GM23338 (cell line): ENCODE results near the gene PDF.

ENCODE experiments used
- CREB1 ChIP-seq: fragments of 250-450 bp; sonication (Bioruptor Pico); IDR thresholded peaks from 2 replicates; pipeline ENCODE4 v1.5.0; 2020; ENCODE audit warnings: low read depth, mild to moderate bottlenecking, moderate library complexity
- EZH2 ChIP-seq: fragments of 200-600 bp; sonication (generic); IDR thresholded peaks from one replicate; pipeline ENCODE4 v1.8.0; 2017; ENCODE audit warnings: antibody characterized with exemption, mild to moderate bottlenecking, low read depth; ENCODE audit not compliant: unreplicated experiment
- EZH2phosphoT487 ChIP-seq: fragments of 200-600 bp; sonication (generic); IDR thresholded peaks from one replicate; pipeline ENCODE4 v1.8.1; 2018; ENCODE audit warnings: antibody characterized with exemption; ENCODE audit not compliant: unreplicated experiment
- JUNB ChIP-seq: IDR thresholded peaks from one replicate; pipeline ENCODE4 v1.6.1; 2016; ENCODE audit warnings: antibody characterized with exemption; ENCODE audit not compliant: unreplicated experiment
- NANOG ChIP-seq: IDR thresholded peaks from 2 replicates; pipeline ENCODE4 v1.6.1; 2016; ENCODE audit warnings: antibody characterized with exemption, borderline replicate concordance
- POLR2AphosphoS5 ChIP-seq: IDR thresholded peaks from 2 replicates; pipeline ENCODE4 v1.6.1; 2016; ENCODE audit warnings: antibody characterized with exemption, low read depth
- STAT1 ChIP-seq: IDR thresholded peaks from one replicate; pipeline ENCODE4 v1.6.1; 2016; ENCODE audit warnings: antibody characterized with exemption; ENCODE audit not compliant: unreplicated experiment
- ZNF114 ChIP-seq: fragments of 250-450 bp; sonication (Bioruptor Pico); IDR thresholded peaks from 2 replicates; pipeline ENCODE4 v1.5.0; 2020; ENCODE audit warnings: mild to moderate bottlenecking, moderate library complexity
- TF ChIP-seq, protein P1 (sequence below): IDR thresholded peaks from one replicate; pipeline ENCODE4 v1.6.1; 2018; ENCODE audit warnings: antibody characterized with exemption; ENCODE audit not compliant: unreplicated experiment
- TF ChIP-seq, protein P2 (sequence below), 2 experiments: fragments of 200-600 bp in 1 of 2; sonication (generic) in 1 of 2; conservative IDR thresholded peaks; 2 replicates each; pipeline versions ENCODE4 v1.5.1 to v1.6.1; 2016 to 2017; ENCODE audit warnings: antibody characterized with exemption in 2 of 2, low read depth in 2 of 2, mild to moderate bottlenecking in 2 of 2, moderate library complexity in 1 of 2
- TF ChIP-seq, protein P3 (sequence below): fragments of 250-450 bp; sonication (Bioruptor Pico); IDR thresholded peaks from 2 replicates; pipeline ENCODE4 v1.5.0; 2020; ENCODE audit warnings: mild to moderate bottlenecking, moderate library complexity
- TF ChIP-seq, protein P4 (sequence below): IDR thresholded peaks from 2 replicates; pipeline ENCODE4 v1.6.1; 2016; ENCODE audit warnings: antibody characterized with exemption

DNA sequence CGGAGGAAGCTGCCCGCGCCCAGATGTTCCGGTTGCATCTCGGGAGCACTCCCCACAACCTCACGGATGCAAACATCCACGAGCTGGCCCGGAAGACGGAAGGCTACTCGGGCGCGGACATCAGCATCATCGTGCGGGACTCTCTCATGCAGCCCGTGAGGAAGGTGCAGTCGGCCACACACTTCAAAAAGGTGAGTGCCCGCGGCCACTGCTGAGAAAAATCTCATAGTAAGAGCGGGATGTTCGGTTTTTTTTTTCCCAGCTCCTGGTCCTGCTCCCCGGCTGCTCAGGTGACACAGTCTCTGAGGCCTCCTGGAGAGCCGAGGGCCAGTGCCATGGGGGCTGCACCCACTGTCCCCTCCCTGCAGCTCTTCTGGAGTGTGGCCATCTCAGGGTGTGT is 9.3 kb downstream of the PDF start:
- TF ChIP-seq POLR2AphosphoS5 (no peak), EZH2 (no peak), CREB1 (CRISPR knock-in tag) (no peak), EZH2phosphoT487 (no peak), JUNB (no peak), ZNF114 (CRISPR knock-in tag) (no peak), NANOG (no peak), STAT1 (no peak)
- TF ChIP-seq, protein P1, sequence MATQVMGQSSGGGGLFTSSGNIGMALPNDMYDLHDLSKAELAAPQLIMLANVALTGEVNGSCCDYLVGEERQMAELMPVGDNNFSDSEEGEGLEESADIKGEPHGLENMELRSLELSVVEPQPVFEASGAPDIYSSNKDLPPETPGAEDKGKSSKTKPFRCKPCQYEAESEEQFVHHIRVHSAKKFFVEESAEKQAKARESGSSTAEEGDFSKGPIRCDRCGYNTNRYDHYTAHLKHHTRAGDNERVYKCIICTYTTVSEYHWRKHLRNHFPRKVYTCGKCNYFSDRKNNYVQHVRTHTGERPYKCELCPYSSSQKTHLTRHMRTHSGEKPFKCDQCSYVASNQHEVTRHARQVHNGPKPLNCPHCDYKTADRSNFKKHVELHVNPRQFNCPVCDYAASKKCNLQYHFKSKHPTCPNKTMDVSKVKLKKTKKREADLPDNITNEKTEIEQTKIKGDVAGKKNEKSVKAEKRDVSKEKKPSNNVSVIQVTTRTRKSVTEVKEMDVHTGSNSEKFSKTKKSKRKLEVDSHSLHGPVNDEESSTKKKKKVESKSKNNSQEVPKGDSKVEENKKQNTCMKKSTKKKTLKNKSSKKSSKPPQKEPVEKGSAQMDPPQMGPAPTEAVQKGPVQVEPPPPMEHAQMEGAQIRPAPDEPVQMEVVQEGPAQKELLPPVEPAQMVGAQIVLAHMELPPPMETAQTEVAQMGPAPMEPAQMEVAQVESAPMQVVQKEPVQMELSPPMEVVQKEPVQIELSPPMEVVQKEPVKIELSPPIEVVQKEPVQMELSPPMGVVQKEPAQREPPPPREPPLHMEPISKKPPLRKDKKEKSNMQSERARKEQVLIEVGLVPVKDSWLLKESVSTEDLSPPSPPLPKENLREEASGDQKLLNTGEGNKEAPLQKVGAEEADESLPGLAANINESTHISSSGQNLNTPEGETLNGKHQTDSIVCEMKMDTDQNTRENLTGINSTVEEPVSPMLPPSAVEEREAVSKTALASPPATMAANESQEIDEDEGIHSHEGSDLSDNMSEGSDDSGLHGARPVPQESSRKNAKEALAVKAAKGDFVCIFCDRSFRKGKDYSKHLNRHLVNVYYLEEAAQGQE = no peak
- TF ChIP-seq, protein P2, sequence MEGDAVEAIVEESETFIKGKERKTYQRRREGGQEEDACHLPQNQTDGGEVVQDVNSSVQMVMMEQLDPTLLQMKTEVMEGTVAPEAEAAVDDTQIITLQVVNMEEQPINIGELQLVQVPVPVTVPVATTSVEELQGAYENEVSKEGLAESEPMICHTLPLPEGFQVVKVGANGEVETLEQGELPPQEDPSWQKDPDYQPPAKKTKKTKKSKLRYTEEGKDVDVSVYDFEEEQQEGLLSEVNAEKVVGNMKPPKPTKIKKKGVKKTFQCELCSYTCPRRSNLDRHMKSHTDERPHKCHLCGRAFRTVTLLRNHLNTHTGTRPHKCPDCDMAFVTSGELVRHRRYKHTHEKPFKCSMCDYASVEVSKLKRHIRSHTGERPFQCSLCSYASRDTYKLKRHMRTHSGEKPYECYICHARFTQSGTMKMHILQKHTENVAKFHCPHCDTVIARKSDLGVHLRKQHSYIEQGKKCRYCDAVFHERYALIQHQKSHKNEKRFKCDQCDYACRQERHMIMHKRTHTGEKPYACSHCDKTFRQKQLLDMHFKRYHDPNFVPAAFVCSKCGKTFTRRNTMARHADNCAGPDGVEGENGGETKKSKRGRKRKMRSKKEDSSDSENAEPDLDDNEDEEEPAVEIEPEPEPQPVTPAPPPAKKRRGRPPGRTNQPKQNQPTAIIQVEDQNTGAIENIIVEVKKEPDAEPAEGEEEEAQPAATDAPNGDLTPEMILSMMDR (conservative IDR thresholded peaks at IDR 0.05; ENCODE audit: low read depth in 2 of 2) = no peak
- TF ChIP-seq, protein P3, sequence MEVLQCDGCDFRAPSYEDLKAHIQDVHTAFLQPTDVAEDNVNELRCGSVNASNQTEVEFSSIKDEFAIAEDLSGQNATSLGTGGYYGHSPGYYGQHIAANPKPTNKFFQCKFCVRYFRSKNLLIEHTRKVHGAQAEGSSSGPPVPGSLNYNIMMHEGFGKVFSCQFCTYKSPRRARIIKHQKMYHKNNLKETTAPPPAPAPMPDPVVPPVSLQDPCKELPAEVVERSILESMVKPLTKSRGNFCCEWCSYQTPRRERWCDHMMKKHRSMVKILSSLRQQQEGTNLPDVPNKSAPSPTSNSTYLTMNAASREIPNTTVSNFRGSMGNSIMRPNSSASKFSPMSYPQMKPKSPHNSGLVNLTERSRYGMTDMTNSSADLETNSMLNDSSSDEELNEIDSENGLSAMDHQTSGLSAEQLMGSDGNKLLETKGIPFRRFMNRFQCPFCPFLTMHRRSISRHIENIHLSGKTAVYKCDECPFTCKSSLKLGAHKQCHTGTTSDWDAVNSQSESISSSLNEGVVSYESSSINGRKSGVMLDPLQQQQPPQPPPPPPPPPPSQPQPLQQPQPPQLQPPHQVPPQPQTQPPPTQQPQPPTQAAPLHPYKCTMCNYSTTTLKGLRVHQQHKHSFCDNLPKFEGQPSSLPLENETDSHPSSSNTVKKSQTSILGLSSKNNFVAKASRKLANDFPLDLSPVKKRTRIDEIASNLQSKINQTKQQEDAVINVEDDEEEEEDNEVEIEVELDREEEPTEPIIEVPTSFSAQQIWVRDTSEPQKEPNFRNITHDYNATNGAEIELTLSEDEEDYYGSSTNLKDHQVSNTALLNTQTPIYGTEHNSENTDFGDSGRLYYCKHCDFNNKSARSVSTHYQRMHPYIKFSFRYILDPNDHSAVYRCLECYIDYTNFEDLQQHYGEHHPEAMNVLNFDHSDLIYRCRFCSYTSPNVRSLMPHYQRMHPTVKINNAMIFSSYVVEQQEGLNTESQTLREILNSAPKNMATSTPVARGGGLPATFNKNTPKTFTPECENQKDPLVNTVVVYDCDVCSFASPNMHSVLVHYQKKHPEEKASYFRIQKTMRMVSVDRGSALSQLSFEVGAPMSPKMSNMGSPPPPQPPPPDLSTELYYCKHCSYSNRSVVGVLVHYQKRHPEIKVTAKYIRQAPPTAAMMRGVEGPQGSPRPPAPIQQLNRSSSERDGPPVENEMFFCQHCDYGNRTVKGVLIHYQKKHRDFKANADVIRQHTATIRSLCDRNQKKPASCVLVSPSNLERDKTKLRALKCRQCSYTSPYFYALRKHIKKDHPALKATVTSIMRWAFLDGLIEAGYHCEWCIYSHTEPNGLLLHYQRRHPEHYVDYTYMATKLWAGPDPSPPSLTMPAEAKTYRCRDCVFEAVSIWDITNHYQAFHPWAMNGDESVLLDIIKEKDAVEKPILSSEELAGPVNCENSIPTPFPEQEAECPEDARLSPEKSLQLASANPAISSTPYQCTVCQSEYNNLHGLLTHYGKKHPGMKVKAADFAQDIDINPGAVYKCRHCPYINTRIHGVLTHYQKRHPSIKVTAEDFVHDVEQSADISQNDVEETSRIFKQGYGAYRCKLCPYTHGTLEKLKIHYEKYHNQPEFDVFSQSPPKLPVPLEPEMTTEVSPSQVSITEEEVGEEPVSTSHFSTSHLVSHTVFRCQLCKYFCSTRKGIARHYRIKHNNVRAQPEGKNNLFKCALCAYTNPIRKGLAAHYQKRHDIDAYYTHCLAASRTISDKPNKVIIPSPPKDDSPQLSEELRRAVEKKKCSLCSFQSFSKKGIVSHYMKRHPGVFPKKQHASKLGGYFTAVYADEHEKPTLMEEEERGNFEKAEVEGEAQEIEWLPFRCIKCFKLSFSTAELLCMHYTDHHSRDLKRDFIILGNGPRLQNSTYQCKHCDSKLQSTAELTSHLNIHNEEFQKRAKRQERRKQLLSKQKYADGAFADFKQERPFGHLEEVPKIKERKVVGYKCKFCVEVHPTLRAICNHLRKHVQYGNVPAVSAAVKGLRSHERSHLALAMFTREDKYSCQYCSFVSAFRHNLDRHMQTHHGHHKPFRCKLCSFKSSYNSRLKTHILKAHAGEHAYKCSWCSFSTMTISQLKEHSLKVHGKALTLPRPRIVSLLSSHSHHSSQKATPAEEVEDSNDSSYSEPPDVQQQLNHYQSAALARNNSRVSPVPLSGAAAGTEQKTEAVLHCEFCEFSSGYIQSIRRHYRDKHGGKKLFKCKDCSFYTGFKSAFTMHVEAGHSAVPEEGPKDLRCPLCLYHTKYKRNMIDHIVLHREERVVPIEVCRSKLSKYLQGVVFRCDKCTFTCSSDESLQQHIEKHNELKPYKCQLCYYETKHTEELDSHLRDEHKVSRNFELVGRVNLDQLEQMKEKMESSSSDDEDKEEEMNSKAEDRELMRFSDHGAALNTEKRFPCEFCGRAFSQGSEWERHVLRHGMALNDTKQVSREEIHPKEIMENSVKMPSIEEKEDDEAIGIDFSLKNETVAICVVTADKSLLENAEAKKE = no peak
- TF ChIP-seq, protein P4, sequence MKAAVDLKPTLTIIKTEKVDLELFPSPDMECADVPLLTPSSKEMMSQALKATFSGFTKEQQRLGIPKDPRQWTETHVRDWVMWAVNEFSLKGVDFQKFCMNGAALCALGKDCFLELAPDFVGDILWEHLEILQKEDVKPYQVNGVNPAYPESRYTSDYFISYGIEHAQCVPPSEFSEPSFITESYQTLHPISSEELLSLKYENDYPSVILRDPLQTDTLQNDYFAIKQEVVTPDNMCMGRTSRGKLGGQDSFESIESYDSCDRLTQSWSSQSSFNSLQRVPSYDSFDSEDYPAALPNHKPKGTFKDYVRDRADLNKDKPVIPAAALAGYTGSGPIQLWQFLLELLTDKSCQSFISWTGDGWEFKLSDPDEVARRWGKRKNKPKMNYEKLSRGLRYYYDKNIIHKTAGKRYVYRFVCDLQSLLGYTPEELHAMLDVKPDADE = no peak
